Measurements from ENCODE around the gene HOTAIR.

DNA sequence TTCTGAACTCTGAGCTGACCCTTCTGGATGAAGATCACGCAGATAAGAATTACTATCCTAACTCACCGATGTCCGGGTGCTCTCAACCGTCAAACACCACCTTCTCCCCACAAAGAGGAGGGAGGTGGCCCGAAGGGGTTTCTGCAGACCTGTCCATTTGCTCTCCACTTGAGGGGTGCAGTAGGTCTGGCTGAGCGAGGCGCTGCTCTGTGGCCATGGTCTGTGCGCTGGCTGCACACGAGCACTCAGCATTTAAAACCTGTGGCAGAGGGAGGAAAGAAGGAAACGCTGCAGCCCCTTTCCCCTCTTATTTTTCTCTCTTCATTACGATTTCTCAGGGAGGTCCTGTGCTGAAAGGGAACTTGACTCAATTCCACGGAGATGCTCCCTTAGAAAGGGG is 37.7 kb downstream of the HOTAIR start:
- no peak for TF ChIP-seq CTCF (IDR thresholded peaks at IDR 0.05; ENCODE audit: insufficient read depth, low read depth, low read length)
- no peak for TF ChIP-seq EZH2 (IDR thresholded peaks at IDR 0.05; ENCODE audit: insufficient read depth, low read length)

All from astrocyte (in vitro differentiated cells and primary cell).